ENCODE data around the gene MTERF2.

DNA sequence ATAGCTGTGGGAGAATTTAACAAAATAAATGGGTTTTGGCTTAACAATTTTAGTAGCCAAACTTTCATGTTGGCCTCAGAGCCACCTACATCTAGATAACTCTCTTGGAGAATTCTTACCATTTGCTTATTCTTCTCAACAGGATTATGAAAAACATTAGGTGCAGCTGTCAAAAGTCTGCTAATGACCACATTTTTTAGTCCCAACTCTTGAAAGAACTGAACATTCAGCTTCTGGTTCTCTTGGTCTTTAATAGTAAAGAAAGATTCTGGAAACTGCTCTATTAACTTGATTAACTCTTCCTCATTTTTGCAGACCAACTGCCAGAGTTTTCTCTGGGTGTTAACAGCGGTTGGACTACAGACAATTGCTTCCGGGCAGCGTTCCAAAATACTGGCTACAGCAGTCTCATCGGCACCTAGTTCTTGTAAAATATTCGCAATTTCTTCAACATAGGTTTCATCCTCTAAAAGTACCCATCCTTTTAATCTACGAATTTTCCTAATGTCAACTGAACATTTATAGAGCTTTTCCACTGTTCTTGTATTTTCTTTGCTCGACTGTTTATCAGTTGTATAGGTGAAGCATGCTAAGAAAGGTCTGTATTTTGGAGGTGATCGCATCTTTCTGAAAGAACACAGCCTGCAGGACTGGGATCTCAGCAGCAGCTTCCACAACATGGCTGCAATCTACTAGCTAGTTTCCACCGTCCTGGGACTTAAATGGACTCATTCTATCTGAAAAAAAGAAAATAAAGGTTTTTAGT, 8.7 kb downstream of the MTERF2 start:
- TF ChIP-seq, protein P1, sequence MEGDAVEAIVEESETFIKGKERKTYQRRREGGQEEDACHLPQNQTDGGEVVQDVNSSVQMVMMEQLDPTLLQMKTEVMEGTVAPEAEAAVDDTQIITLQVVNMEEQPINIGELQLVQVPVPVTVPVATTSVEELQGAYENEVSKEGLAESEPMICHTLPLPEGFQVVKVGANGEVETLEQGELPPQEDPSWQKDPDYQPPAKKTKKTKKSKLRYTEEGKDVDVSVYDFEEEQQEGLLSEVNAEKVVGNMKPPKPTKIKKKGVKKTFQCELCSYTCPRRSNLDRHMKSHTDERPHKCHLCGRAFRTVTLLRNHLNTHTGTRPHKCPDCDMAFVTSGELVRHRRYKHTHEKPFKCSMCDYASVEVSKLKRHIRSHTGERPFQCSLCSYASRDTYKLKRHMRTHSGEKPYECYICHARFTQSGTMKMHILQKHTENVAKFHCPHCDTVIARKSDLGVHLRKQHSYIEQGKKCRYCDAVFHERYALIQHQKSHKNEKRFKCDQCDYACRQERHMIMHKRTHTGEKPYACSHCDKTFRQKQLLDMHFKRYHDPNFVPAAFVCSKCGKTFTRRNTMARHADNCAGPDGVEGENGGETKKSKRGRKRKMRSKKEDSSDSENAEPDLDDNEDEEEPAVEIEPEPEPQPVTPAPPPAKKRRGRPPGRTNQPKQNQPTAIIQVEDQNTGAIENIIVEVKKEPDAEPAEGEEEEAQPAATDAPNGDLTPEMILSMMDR (IDR thresholded peaks at IDR 0.05; ENCODE audit: low read depth, low read length, poor library complexity, severe bottlenecking) = no peak
- no peak for TF ChIP-seq EZH2phosphoT487 (IDR thresholded peaks at IDR 0.05; ENCODE audit: borderline replicate concordance, low read length)

Data from DOHH2 (cell line).